Stimulated activated CD8-positive, alpha-beta memory T cell treated with anti-CD3 and anti-CD28 coated beads, Interleukin-12 subunit alpha, Interleukin-12 subunit beta, amount 100 ng/mL, for 4 hours (primary cell): ENCODE results near the gene GSN.

Experiments
- DNase-seq: peaks from one replicate; pipeline ENCODE4 v3.0.0-alpha.2; 2020; ENCODE audit warnings: low read depth

GSN gene

DNA sequence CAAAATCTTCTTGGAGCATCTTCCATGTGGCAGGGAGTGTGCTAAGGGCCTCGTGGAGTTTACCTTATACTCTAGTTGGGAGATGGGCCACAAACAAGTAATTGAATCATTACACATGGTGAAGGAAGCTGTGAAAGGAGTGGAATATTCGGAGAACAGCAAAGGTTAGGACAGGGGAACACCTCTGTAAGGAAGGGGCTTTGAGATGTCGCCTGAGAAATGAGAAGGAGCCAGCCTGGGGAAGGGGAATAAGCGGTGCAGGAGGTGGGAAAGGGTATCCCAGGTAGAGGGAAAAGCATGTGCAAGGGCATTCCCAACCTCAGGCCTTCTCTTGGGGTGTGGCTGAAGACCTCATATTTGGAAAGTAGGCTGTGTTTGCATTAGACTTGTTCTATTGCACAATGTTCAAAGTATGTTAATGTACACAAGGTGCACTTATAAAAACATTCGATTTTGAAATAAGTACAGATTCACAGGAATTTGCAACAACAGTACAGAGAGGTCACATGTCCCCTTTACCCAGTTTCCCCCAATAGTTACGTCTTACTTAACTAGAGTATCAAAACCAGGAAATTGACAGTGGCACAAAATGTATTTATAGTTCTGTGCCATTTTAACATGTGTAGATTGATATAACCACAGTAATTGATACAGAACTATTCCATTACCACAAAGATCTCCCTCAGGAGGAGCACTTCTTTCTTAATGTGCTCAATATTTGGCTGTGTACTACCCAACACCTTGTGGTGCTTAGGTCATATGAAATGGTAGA lies 104.5 kb downstream of the GSN start:
- DNase-seq, result no peak

GRCh38 chr9:121373011-121373729 lies 105.2 kb downstream of the GSN start:
- no peak for DNase-seq

- DNase-seq, result no peak
Observed at GRCh38 chr9:121376214-121376830, 108.4 kb downstream of the GSN start.

DNA sequence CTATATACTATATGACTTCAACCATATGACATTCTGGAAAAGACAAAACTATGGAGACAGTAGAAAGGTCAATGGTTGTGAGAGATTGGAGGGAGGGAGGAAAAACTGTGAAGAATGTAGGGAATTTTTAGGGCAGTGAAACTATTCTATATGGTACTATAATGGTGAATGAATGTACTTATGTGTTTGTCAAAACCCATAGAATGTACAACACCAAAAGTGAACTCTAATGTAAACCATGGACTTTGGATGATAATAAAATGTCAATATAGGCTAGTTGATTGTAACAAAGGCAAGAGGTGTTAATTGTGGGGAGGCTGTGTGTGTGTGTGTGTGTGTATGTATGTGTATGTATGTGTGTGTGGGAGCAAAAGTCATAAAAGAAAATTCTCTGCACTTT lies 112.9 kb downstream of the GSN start:
- DNase-seq, result no peak
